HFF-Myc (cell line): ENCODE measurements around the gene ODR4.
"Not testable (repeated sequence)": the region's sequence is repeated elsewhere in the genome, so short reads cannot be mapped to it uniquely, and the experiment has no call there.

Experiments used
- DNase-seq: peaks from one replicate; pipeline ENCODE4 v3.0.0-alpha.2; 2011; ENCODE audit warnings: low read depth; ENCODE audit errors: extremely low read depth
- H3K4me3 ChIP-seq: replicated peaks from 2 replicates; pipeline ENCODE4 v1.5.1; 2011; ENCODE audit warnings: low read depth, mild to moderate bottlenecking, control low read depth, low read length
- CTCF ChIP-seq: IDR thresholded peaks from 2 replicates; pipeline ENCODE4 v1.5.1; 2012; ENCODE audit warnings: mild to moderate bottlenecking, low read depth, low read length, control low read depth; ENCODE audit errors: missing control alignments

The ODR4 gene

DNA sequence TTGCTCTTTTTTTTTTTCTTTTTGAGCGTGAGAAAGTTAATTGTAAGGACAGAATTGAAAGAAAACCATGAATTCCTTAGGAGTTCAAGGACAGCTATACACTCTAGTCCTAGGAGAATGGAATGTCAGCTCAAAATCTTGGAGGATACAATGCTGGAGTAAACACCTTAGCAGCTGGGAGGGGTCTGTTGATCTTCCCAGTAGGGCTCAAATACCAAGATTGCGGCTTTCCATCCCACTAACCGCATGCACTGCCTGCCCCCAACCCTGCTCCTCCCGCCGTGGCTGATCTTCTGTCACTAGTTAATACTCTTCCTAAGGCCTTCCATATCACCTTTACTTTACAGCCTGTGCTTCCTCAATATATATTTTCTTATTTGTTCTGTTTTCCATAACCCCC lies 87.9 kb downstream of the ODR4 start:
- no peak for DNase-seq
- H3K4me3 ChIP-seq: no peak overlapping the region
- no peak for TF ChIP-seq CTCF

DNA sequence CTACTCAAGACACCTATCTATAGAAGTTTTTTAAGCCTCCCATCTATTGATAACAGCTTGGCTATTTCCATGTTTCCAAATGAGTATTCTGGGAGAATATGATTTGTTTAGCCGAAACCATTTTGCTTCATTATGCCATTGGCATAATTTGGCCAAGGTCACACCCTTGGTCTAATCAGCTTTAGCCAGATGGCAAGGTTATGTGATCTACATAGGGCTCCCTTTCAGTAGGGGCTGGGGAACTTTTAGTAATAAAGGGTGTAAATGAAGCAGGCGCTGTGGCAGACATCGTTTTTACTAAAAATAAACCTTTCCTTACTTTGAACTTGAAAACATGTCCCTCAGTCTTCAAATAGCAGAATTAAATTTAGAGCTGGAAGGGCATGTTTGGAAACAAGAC lies 88.3 kb downstream of the ODR4 start:
- no peak overlapping the region for H3K4me3 ChIP-seq
- no peak for TF ChIP-seq CTCF
- no peak for DNase-seq

- DNase-seq: not testable (repeated sequence)
These were observed 89.9 kb downstream of the ODR4 start for GRCh38 chr1:186465491-186465890.

DNA sequence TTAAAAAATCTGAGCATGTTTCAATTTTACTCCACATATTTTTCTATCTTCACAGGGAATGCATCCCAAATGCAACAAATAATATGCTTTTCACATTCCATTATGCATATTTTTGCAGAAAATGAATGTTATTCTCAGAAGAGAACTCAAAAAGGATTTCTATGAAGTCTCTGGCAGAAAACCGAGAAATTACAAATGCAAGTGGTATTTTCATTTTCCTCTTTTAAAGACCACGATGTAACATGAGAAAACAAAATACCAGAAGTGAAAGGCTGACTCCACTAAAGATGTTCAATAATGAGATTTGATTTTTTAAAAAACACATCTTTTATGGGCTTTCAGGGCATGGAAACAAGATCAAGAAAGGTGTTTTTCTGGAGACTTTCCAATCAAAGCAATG lies 90.3 kb downstream of the ODR4 start:
- DNase-seq: no peak
- no peak overlapping the region for H3K4me3 ChIP-seq

More at GRCh38 chr1:186465491-186465890, 89.9 kb downstream of the ODR4 start:
- not testable (repeated sequence) for H3K4me3 ChIP-seq

More for the DNA sequence above, 90.3 kb downstream of the ODR4 start:
- no peak for TF ChIP-seq CTCF
